AG04449 (cell line): ENCODE results near the gene DCAF8L2.
"Not testable (repeated sequence)": the region's sequence is repeated elsewhere in the genome, so short reads cannot be mapped to it uniquely, and the experiment has no call there.

Source experiments
- CTCF ChIA-PET: fragments of 350-600 bp; formaldehyde crosslinking; extraction: SDS; loops from one replicate; lab custom pipeline; 2021; ENCODE audit warnings: antibody characterized with exemption; lab: Yijun Ruan, JAX
- POLR2A ChIA-PET: fragments of 400-600, 350-600 bp; formaldehyde crosslinking; extraction: SDS; loops from one replicate; lab custom pipeline; 2020; ENCODE audit warnings: antibody characterized with exemption, inconsistent platforms; lab: Yijun Ruan, JAX
- DNase-seq: peaks from one replicate; pipeline ENCODE4 v3.0.0-alpha.2; 2010; ENCODE audit warnings: low read depth, low spot score
- H3K4me3 ChIP-seq: 2 replicates; pipeline ENCODE4 v1.5.1; 2011; ENCODE audit warnings: low read depth, mild to moderate bottlenecking, control low read depth, low read length
- CTCF ChIP-seq: IDR thresholded peaks from one replicate; pipeline ENCODE4 v1.5.1; 2011; ENCODE audit warnings: mild to moderate bottlenecking, moderate library complexity, low read length, control low read depth, inconsistent platforms; ENCODE audit not compliant: insufficient read depth; ENCODE audit errors: missing control alignments

Gene DCAF8L2

DNA sequence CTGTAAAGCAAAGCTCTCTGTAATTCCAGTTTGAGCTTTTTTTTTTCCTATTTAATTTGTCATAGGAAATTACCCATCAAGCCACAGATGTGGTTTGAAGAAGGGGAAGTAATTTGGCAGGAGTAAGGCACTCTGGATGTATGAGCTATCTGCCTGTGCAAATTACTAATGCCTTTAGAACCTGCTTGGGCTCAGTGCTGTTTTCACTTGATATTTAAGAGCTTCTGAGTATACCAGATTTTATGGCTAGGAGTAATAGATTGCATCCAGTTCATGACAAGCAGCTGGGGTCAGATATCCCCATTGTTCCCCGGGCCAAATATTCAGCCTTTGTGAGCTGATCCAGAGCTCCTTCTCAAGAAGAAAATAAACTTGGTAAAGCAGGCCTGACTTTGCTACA, 89.1 kb downstream of the DCAF8L2 start:
- ChIA-PET CTCF (no interaction called here), POLR2A (no interaction called here)
- no peak for TF ChIP-seq CTCF
- H3K4me3 ChIP-seq: no peak overlapping the region
- DNase-seq: no peak

- no peak for TF ChIP-seq CTCF
- ChIA-PET CTCF (no interaction called here), POLR2A (no interaction called here)
- H3K4me3 ChIP-seq: no peak overlapping the region
- no peak for DNase-seq
Observed at GRCh38 chrX:27680726-27681125, 90.6 kb downstream of the DCAF8L2 start.

DNA sequence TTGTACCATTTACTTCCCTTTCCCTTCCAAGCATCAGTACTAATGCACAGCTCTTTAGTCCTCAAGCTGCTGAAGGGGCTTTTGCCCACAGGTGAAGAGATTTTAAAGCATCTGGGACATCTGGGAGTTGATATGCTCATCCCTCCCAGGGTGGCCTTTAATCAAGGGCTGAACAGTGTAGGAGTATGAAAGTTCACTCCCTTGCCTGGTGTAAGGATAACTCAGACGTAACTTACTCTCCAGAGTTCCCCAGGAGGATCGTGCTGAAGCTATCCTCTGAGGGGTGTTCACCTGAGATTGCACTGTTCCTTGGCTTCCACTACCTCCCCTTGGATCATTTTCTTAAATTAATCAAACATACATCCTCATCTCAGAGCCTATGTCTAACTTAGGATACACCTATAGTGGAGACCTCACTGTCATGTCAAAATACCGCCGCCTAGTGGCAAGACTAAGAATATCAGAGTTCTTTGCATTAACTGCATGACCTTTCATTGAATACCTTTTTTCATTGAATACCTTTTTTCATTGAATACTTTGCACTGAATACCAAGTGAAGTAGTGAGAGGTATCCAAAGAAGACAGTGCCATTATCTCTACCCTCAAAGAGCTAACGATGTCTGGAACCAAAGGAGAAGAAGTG, 93.5 kb downstream of the DCAF8L2 start:
- DNase-seq, H3K4me3 ChIP-seq, CTCF ChIA-PET, POLR2A ChIA-PET: not testable (repeated sequence)

DNA sequence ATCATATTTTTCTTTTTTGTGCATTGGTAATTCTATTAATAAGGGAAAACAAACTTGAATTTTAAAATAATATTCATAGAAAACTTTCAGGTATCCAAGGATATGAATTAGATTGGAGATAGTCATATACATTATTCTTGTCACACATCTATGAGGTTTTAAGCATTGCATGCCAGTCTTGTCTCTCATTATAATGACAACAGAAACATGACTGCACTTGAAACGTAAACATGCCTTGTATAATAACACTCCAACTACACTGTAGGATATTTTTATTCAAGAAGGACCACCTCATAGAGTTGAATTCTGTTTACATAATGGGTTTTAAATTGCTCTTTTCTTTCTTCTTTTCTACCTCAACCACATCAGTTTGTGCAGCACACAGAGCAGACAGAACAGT, 104.5 kb downstream of the DCAF8L2 start:
- H3K4me3 ChIP-seq: no peak overlapping the region
- no peak for TF ChIP-seq CTCF
- no peak for DNase-seq
- ChIA-PET POLR2A (no interaction called here), CTCF (no interaction called here)

DNA sequence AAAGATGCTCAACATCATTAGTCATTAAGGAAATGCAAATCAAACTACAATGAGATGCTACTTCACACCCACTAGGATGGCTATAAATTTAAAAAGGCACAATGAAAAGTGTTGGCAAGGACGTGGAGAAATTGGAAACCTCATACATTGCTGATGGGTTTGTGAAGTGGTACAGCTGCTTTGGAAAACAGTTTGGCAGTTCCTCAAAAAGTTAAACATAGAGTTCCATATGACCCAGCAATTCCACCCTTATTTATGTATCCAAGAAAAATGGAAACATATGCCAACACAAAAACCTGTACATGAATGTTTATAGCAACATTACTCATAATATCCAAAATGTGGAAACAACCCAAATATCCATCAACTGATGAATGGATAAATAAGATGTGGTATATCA, 116.4 kb downstream of the DCAF8L2 start:
- H3K4me3 ChIP-seq: no peak overlapping the region
- no peak for DNase-seq
- ChIA-PET POLR2A (no interaction called here), CTCF (no interaction called here)
- no peak for TF ChIP-seq CTCF

- DNase-seq: no peak
- ChIA-PET CTCF (no interaction called here), POLR2A (no interaction called here)
- no peak for TF ChIP-seq CTCF
- H3K4me3 ChIP-seq: no peak overlapping the region
Observed at GRCh38 chrX:27715610-27716009, 125.5 kb downstream of the DCAF8L2 start.

- POLR2A ChIA-PET: no interaction called here
- CTCF ChIA-PET: no interaction called here
- no peak overlapping the region for H3K4me3 ChIP-seq
- TF ChIP-seq CTCF: no peak
- DNase-seq: no peak
Observed at GRCh38 chrX:27728291-27728690, 138.1 kb downstream of the DCAF8L2 start.
